T-cell (primary cell): ENCODE data around the gene DMTF1. TPM values are rescaled to one million over a fixed set of nuclear protein-coding genes. Genes with fewer than 3 reads are reported as not detected.

Experiments used
- ATAC-seq, 4 experiments: fragments of 200-7000 bp in 3 of 4; fragments of 150-1000 bp in 1 of 4; cut with Tn5 transposase; replicated peaks in 1 of 4; 1 replicate in 3 of 4; 2 replicates in 1 of 4; pipeline ENCODE4 v1.10.0; 2021; ENCODE audit warnings: moderate library complexity in 3 of 4, mild to moderate bottlenecking in 2 of 4, moderate number of reproducible peaks in 1 of 4
- CTCF ChIA-PET, 2 donors: fragments of 300-600 bp; sonication (Branson Sonifier 250); formaldehyde crosslinking; loops; one replicate each; lab custom pipeline; 2022; ENCODE audit warnings: antibody characterized with exemption in 2 of 2; lab: Charles Lee
- POLR2A ChIA-PET, 2 donors: fragments of 300-600 bp; sonication (Branson Sonifier 250); formaldehyde crosslinking; loops; one replicate each; lab custom pipeline; 2022; ENCODE audit warnings: antibody characterized with exemption in 2 of 2; lab: Charles Lee
- DNase-seq, 35 experiments: peaks; one replicate each; pipeline versions ENCODE4 v3.0.0 to v3.0.0-alpha.2; 2013 to 2023
- H3K27ac ChIP-seq: one replicate; pipeline ENCODE4 v1.5.1; 2013; ENCODE audit warnings: low read length
- H3K27me3 ChIP-seq, 2 experiments: replicated peaks in 1 of 2; 1 replicate in 1 of 2; 2 replicates in 1 of 2; pipeline versions ENCODE4 v1.6.1 to v1.7.0; 2013; ENCODE audit warnings: low read length in 1 of 2, mixed read lengths in 1 of 2; ENCODE audit not compliant: control insufficient read depth in 2 of 2, insufficient read depth in 2 of 2; ENCODE audit errors: extremely low read depth in 1 of 2
- H3K36me3 ChIP-seq, 2 donors: 1 replicate in 1 of 2; 2 replicates in 1 of 2; pipeline versions ENCODE4 v1.6.1 to v1.7.0; 2013; ENCODE audit warnings: low read length in 1 of 2; ENCODE audit not compliant: control insufficient read depth in 2 of 2, insufficient read depth in 1 of 2; ENCODE audit errors: extremely low read depth in 1 of 2
- H3K4me1 ChIP-seq, 2 experiments: 1 replicate in 1 of 2; 2 replicates in 1 of 2; pipeline versions ENCODE4 v1.6.1 to v1.7.0; 2013; ENCODE audit warnings: low read length in 2 of 2, mixed read lengths in 1 of 2; ENCODE audit not compliant: insufficient read depth in 2 of 2, control insufficient read depth in 1 of 2; ENCODE audit errors: extremely low read depth in 1 of 2
- H3K4me3 ChIP-seq, 2 donors: 1 replicate in 1 of 2; 2 replicates in 1 of 2; pipeline versions ENCODE4 v1.5.1 to v1.7.0; 2013; ENCODE audit warnings: mild to moderate bottlenecking in 2 of 2, low read length in 1 of 2, moderate library complexity in 1 of 2; ENCODE audit not compliant: control insufficient read depth in 1 of 2; ENCODE audit errors: extremely low read depth in 1 of 2
- H3K9me3 ChIP-seq: 2 replicates; pipeline ENCODE4 v1.7.0; 2013
- H3K27ac Mint-ChIP-seq, 2 donors: one replicate each; pipeline ENCODE4 v1.8.0; 2020 to 2021; ENCODE audit warnings: mild to moderate bottlenecking in 2 of 2, mixed read lengths in 2 of 2
- H3K27me3 Mint-ChIP-seq, 2 donors: one replicate each; pipeline ENCODE4 v1.8.0; 2021 to 2022; ENCODE audit warnings: mixed read lengths in 2 of 2
- H3K36me3 Mint-ChIP-seq: one replicate; pipeline ENCODE4 v1.8.0; 2021; ENCODE audit warnings: mixed read lengths
- H3K4me1 Mint-ChIP-seq, 3 donors: one replicate each; pipeline ENCODE4 v1.8.0; 2020 to 2022; ENCODE audit warnings: mixed read lengths in 3 of 3, mild to moderate bottlenecking in 1 of 3
- H3K4me3 Mint-ChIP-seq, 3 donors: one replicate each; pipeline ENCODE4 v1.8.0; 2020 to 2022; ENCODE audit warnings: mild to moderate bottlenecking in 3 of 3, mixed read lengths in 3 of 3, moderate library complexity in 3 of 3
- H3K9me3 Mint-ChIP-seq, 3 donors: one replicate each; pipeline ENCODE4 v1.8.0; 2020 to 2022; ENCODE audit warnings: mixed read lengths in 3 of 3
- WGBS: methylation state at CpG from one replicate; pipeline ENCODE4 v1.1.5; 2013; ENCODE audit warnings: missing lambda C conversion rate; ENCODE audit not compliant: insufficient coverage; 5-methylcytosine and 5-hydroxymethylcytosine counted together
- total RNA-seq, 35 experiments: library from RNA in 6 of 35; stranded (reverse) in 6 of 35; fragments of 120-200 nt in 1 of 35; gene quantifications; one replicate each; pipeline versions ENCODE4 v1.2.1 to v1.2.4 and lab custom pipeline; 2013 to 2026

The DMTF1 gene
- total RNA-seq, 5 donors from 2014 or later (not counting 1 experiment from before 2014, with no cell fraction given), result 128 to 176 (median 136) TPM

- H3K27ac ChIP-seq, result no peak overlapping the region
- 85% methylated on average over 3 of the region's 3 CpGs for WGBS
- Mint-ChIP-seq H3K4me3 (peak overlapping the region; percentile 17 to 74 (median 31)), H3K27ac (peak overlapping the region; percentile 84 to 100), H3K36me3 (peaks cover 44% of the 10 kb centered on the region), H3K9me3 (peaks cover 3 to 10% (median 9%) of the 10 kb centered on the region in 3 donors), H3K27me3 (no peaks in the 10 kb centered on the region), H3K4me1 (peaks cover 78 to 83% (median 80%) of the 10 kb centered on the region in 3 donors)
- ChIA-PET CTCF (no interaction called here), POLR2A (interaction anchor here in 1 of 2 donors (0.5 kb wide), 1 partner anchor 392 kb away, joined by 13 read pairs; no protein-coding TSS in a partner anchor)
- H3K36me3 ChIP-seq, result peaks cover 7 to 15% of the 10 kb centered on the region in 2 donors
- no peak overlapping the region for H3K4me3 ChIP-seq
- no peak for DNase-seq
- peaks cover 45 to 65% of the 10 kb centered on the region in 2 experiments for H3K4me1 ChIP-seq
- ATAC-seq, result no peak
- H3K9me3 ChIP-seq, result peaks cover 6% of the 10 kb centered on the region
- H3K27me3 ChIP-seq, result no peaks in the 10 kb centered on the region
These were observed 58.3 kb downstream of the DMTF1 start for GRCh38 chr7:87210506-87210905.

- H3K27ac Mint-ChIP-seq, result peak overlapping the region; percentile 99 to 100
- H3K27me3 ChIP-seq, result no peaks in the 10 kb centered on the region
- DNase-seq (peak in 1 of 35 experiments; percentile 32), ATAC-seq (peak in 3 of 4 experiments; percentile 29 to 49 (median 42))
- ChIA-PET POLR2A (interaction anchor here (0.5 to 1.7 kb wide), 15 partner anchors 9 to 154 kb away, joined by 3 to 9 read pairs (median 4); partner anchors contain the start of gene DMTF1 (in 1 of the 2)), CTCF (interaction anchor here (0.6 to 2.0 kb wide), 10 partner anchors 9 to 296 kb away, joined by 3 to 7 read pairs (median 4); partner anchors contain the start of gene DMTF1 (in 1 of the 2))
- peak overlapping the region; percentile 50 for H3K27ac ChIP-seq
- H3K9me3 Mint-ChIP-seq, result no peaks in the 10 kb centered on the region
- no peaks in the 10 kb centered on the region for H3K27me3 Mint-ChIP-seq
- H3K4me1 ChIP-seq, result peaks cover 56 to 83% of the 10 kb centered on the region in 2 experiments
- H3K4me3 ChIP-seq, result peak overlapping the region; percentile 5 to 52
- H3K36me3 ChIP-seq, result peaks cover 0 to 8% of the 10 kb centered on the region in 2 donors
- no CpG with 5 or more reads among the region's 1 CpG for WGBS
- H3K4me1 Mint-ChIP-seq, result peaks cover 85 to 96% (median 96%) of the 10 kb centered on the region in 3 donors
- H3K36me3 Mint-ChIP-seq, result peaks cover 33% of the 10 kb centered on the region
- peaks cover 2% of the 10 kb centered on the region for H3K9me3 ChIP-seq
- H3K4me3 Mint-ChIP-seq, result peak overlapping the region; percentile 74 to 84 (median 82)
These were observed 60.2 kb downstream of the DMTF1 start for GRCh38 chr7:87212498-87212897.

GRCh38 chr7:87213252-87213651 is 61.0 kb downstream of the DMTF1 start:
- Mint-ChIP-seq H3K4me1 (peaks cover 86 to 96% (median 95%) of the 10 kb centered on the region in 3 donors), H3K27me3 (no peaks in the 10 kb centered on the region), H3K27ac (peak overlapping the region; percentile 99 to 100), H3K4me3 (peak overlapping the region; percentile 74 to 84 (median 82)), H3K9me3 (no peaks in the 10 kb centered on the region), H3K36me3 (peaks cover 26% of the 10 kb centered on the region)
- H3K4me3 ChIP-seq, result peak overlapping the region in 1 of 2 donors; percentile 52
- WGBS, result 100% methylated on average over 1 of the region's 1 CpG
- DNase-seq, result no peak
- H3K9me3 ChIP-seq, result no peaks in the 10 kb centered on the region
- no peaks in the 10 kb centered on the region for H3K27me3 ChIP-seq
- peak in 2 of 4 experiments; percentile 52 to 53 for ATAC-seq
- ChIA-PET POLR2A (interaction anchor here (0.6 to 1.7 kb wide), 13 partner anchors 9 to 1046 kb away, joined by 3 to 9 read pairs (median 4); no protein-coding TSS in a partner anchor), CTCF (interaction anchor here (0.9 to 2.0 kb wide), 6 partner anchors 14 to 65 kb away, joined by 3 to 7 read pairs (median 4); partner anchors contain the start of gene DMTF1 (in 1 of the 2))
- H3K4me1 ChIP-seq, result peaks cover 63 to 90% of the 10 kb centered on the region in 2 experiments
- peaks cover 0 to 8% of the 10 kb centered on the region in 2 donors for H3K36me3 ChIP-seq
- peak overlapping the region; percentile 50 for H3K27ac ChIP-seq

GRCh38 chr7:87213811-87214210 is 61.6 kb downstream of the DMTF1 start:
- peaks cover 21% of the 10 kb centered on the region for H3K36me3 Mint-ChIP-seq
- peaks cover 66 to 85% of the 10 kb centered on the region in 2 experiments for H3K4me1 ChIP-seq

DNA sequence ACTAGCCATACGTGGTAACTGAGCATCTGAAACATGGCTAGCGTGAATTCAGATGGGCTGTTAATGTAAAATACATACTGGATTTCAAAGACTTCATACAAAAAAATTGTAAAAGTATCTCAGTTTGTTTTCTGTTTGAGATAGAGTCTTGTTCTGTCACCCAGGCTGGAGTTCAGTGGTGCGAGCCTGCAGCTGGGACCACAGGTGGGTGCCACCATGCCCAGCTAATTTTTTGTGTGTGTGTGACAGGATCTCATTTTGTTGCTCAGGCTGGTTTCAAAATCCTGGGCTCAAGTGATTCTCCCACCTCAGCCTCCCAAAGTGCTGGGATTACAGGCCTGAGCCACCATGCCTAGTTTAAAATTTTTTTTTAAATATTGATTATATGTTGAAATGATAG is 62.8 kb downstream of the DMTF1 start:
- ChIA-PET CTCF (interaction anchor here in 1 of 2 donors (1.2 kb wide), 1 partner anchor 30 kb away, joined by 5 read pairs; no protein-coding TSS in a partner anchor), POLR2A (interaction anchor here (0.7 to 1.0 kb wide), 2 partner anchors 22 kb away, joined by 3 read pairs; no protein-coding TSS in a partner anchor)
- Histone ChIP-seq H3K4me1 (peaks cover 66 to 76% of the 10 kb centered on the region in 2 experiments), H3K27ac (peak overlapping the region; percentile 89), H3K4me3 (no peak overlapping the region), H3K9me3 (no peaks in the 10 kb centered on the region), H3K27me3 (no peaks in the 10 kb centered on the region), H3K36me3 (peaks cover 0 to 8% of the 10 kb centered on the region in 2 donors)
- peak overlapping the region in 1 of 2 donors; percentile 100 for H3K27ac Mint-ChIP-seq
- ATAC-seq (no peak), DNase-seq (no peak)
- H3K27me3 Mint-ChIP-seq, result no peaks in the 10 kb centered on the region
- peaks cover 79 to 85% (median 84%) of the 10 kb centered on the region in 3 donors for H3K4me1 Mint-ChIP-seq
- H3K4me3 Mint-ChIP-seq, result peak overlapping the region in 1 of 3 donors; percentile 74
- no peaks in the 10 kb centered on the region for H3K9me3 Mint-ChIP-seq
- peaks cover 12% of the 10 kb centered on the region for H3K36me3 Mint-ChIP-seq
- no CpG with 5 or more reads among the region's 3 CpGs for WGBS

More at GRCh38 chr7:87213811-87214210, 61.6 kb downstream of the DMTF1 start:
- DNase-seq, result no peak
- no peaks in the 10 kb centered on the region for H3K27me3 Mint-ChIP-seq
- Histone ChIP-seq H3K27me3 (no peaks in the 10 kb centered on the region), H3K4me3 (no peak overlapping the region), H3K27ac (peak overlapping the region; percentile 26), H3K36me3 (peaks cover 0 to 8% of the 10 kb centered on the region in 2 donors), H3K9me3 (no peaks in the 10 kb centered on the region)
- 20% methylated on average over 1 of the region's 2 CpGs for WGBS
- ChIA-PET POLR2A (interaction anchor here (0.6 to 1.4 kb wide), 9 partner anchors 10 to 1046 kb away, joined by 3 to 8 read pairs (median 3); no protein-coding TSS in a partner anchor), CTCF (interaction anchor here (0.7 to 2.0 kb wide), 5 partner anchors 15 to 50 kb away, joined by 3 to 7 read pairs (median 6); no protein-coding TSS in a partner anchor)
- H3K9me3 Mint-ChIP-seq, result no peaks in the 10 kb centered on the region
- H3K4me1 Mint-ChIP-seq, result peaks cover 86 to 95% (median 90%) of the 10 kb centered on the region in 3 donors
- peak overlapping the region; percentile 99 to 100 for H3K27ac Mint-ChIP-seq
- H3K4me3 Mint-ChIP-seq, result peak overlapping the region; percentile 74 to 84 (median 82)
- ATAC-seq, result no peak
